ENCODE results near the gene NVL. TPM values are rescaled to one million over a fixed set of nuclear protein-coding genes. Genes with fewer than 3 reads are reported as not detected.
"Not testable (repeated sequence)": the region's sequence is repeated elsewhere in the genome, so short reads cannot be mapped to it uniquely, and the experiment has no call there.

The NVL gene
- total RNA-seq (2014; rRNA removed; shearing (Covaris generic)): 29.8 and 33.5 TPM in 2 replicates

DNA sequence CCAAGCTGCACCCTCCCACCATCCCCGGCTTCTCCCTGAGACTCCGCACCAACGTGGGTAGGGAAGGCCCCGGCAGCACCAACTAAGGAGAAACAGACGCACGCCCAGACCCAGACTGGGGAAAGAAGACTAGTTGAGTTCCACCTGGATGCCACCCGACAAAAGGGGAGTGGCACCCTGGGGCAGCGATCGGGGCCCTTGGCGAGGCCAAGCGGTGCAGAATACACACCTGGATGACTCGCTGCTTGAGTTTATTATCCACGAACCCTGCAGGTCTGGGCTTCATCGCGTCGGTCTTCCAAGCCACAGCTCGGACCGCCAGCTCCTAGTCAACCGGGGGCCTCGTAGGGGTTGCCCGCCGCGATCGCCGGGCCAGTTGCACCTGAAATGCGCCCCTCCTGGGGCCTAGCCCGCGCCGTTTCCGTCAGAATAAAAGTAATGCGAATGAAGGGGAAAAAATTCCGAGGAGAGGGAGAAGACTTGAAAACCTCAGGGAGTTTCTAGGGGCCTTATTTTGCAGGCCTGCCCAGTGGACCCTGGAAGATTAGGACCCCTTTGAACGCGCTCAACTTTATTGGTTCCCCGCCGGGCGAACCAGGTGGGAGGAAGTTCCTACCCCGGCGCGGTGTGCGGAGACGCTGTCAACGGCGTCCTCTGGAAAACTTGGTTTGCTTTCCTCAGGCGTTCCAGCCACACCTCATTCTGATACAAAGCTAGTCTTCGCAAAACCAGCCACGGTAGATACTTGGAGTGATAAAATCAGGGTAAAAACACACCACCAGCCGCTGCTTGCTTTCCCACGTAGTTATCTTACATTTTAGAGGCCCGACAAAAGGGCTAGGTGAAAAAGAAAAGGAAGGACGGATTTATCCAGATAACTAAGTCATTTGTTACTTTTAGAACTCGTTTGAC, at the start of gene NVL:
NVL (minus strand) TSS at position 331 of the 912 bp plus-strand sequence; CDS start at position 286, 45 bp downstream.
- peak; percentile 92 for DNase-seq (ENCODE audit: low read depth)

DNA sequence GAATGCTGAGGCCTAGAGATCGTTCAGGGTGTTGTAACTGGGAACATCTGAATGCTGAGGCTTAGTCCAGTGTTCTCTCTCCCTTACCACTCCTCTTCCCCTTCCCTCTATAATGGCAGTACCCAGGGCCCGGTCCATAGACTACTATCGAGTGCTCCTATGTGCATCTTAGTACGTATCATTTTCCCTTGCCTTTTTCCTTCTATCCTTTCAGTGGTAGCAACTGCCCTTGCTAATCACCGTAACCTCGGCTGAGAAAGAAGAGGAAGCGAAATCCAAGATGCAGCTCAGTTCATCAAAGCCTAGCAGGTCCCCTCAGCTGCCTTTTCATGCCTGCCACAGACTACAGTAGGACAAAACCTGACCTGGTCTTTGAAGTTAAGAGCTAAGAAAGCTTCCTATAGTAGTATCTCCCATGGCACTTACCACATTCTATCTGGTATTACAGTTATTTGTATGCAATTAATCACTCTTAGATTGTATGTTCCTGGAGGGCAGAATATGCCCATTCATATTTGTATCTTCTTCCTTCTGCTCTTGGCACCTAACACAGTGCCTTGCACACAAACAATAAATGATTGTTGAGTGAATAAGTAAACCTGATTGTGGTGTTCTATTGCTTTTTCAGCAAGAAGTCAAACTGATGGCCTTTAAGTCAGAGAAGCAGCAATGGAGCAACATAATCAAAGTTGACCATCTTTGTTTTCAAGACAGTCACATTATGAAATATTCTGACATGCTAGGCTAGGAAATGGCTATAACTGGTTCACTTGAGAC, 49.1 kb upstream of the NVL start:
- no peak for DNase-seq (ENCODE audit: low read depth)

DNA sequence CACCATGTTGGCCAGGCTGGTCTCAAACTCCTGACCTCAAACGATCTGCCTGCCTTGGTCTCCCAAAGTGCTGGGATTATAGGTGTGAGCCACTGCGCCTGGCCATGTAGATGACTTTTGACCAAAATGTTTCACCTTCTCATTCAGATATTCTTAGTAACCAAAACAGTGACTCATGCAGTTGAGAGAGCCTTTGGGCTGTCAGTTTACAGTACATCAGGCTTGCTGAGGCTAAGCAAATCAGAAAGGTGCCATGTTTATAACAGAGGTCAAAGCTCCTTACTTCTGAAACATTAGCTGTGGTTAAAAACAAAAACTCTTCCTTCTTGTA, 47.7 kb upstream of the NVL start:
- peak; percentile 93 for DNase-seq (ENCODE audit: low read depth)

DNA sequence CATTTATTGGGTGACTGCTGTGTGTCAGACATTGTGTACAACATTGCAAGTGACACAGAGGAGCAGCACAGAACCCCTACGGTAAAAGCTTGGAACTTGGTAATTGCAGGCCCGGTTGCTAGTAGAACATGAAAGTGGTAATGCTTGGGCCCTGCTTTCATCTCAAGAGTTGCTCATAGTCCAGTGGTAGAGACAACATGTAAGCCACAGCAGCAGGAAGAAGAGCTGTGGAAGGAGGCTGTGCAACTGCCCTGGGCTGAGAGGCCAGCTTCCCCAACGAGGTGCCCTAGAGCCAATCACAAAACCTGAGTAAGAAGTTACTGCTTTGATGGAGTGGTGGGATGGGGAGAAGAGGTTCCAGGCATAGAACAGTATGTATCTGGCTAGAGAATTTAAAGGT, 45.1 kb upstream of the NVL start:
- no peak for DNase-seq (ENCODE audit: low read depth)

DNA sequence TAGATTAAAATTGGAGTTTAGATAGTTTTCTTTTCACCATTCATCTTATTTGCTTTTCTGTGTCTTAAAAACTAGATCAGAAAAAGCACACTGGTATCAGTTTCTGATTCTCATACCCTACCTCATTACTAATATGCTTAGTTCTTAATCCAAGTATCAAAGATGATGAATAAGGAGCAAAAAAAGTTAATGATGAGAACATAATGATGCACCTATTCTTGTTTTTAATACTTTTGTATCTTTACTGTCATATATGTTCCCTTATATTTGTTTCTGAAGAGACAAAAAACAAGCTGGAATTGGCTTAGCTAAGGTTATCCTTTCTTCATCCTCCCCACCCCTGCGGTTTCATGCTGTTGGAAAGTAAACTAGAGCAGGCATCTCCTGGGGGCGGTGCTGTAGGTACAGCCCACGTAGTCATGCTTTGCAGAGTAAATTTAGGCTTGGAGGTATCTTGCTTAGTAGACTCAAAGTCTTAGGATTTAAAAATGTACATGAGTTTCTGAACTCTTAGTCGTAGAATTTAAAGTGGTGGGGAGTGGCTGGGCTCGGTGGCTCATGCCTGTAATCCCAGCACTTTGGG, 43.1 kb upstream of the NVL start:
- no peak for DNase-seq (ENCODE audit: low read depth)

DNA sequence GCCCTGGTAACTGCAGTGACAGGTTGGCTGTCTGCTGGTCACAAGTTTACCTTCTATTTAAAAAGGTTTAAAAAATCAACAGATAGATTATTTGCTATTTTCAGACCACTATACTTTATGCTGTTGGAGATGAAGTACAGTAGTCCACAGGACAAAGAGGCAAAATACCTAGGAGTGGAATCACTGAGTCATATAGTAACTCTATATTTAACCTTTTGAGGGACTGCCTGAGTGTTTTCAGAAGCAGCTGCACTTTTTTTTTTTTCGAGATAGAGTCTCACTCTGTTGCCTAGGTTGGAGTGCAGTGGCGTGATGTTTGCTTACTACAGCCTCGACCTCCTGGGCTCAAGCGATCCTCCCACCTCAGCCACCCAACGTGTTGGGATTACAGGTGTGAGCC, 38.4 kb upstream of the NVL start:
- no peak for DNase-seq (ENCODE audit: low read depth)

DNA sequence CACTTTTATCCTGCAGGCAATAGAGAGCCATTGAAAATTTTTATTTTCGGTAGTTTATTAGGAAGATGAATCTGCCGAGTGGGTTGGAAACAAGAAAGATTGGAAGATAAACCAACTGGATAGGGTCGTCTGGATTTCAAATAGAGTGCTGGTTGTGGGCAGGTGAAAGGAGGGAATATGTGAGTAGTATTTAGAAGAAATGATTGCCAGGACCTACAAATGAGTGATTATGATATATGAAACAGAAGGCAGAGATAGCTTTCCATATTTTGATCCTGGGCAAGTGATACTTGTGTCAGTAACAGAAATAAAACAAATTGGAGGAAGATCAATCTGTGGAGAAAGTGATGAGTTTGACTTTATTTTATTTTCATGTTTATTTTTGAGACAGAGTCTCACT, 29.2 kb upstream of the NVL start:
- DNase-seq (ENCODE audit: low read depth): no peak

DNA sequence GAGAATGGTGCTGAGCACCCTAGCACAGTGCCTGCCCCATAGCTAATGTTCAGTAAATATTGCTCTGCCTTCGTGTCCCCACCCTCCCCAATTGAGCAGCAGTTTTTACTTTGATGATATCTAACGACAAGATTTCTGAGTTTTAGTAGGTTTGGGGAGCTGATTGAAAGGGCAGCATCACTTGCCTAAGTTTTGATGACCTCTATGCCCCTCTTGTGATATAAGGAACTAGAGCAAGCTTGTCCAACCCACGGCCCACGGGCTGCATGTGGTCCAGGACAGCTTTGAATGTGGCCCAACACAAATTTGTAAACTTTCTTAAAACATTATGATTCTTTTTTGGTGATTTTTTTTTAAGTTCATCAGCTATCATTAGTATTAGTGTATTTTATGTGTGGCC, 28.3 kb upstream of the NVL start:
- DNase-seq (ENCODE audit: low read depth): no peak

DNA sequence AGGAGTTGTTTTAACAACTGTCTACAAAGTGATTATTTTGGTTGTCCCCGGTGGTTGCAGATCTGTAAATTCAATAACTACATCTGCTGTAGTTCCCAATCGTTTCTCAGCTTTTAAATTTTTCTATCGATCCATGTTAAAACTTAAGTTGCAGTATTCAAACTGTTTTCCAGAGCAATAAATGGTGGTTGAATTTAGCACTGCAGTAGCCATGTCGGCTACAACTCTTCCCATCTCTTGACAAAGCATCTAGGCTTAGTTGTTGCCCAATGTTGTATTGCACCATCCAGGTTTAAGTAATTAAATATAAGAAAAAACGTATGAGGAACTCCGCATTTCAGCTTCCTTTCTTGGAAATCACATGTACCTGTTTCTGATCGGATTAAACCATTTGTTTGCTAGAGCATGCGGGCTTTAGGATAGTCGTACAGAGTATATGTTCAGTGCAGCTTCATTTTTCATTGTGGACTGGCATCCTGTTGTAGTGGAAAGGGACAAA, 27.7 kb upstream of the NVL start:
- no peak for DNase-seq (ENCODE audit: low read depth)

DNA sequence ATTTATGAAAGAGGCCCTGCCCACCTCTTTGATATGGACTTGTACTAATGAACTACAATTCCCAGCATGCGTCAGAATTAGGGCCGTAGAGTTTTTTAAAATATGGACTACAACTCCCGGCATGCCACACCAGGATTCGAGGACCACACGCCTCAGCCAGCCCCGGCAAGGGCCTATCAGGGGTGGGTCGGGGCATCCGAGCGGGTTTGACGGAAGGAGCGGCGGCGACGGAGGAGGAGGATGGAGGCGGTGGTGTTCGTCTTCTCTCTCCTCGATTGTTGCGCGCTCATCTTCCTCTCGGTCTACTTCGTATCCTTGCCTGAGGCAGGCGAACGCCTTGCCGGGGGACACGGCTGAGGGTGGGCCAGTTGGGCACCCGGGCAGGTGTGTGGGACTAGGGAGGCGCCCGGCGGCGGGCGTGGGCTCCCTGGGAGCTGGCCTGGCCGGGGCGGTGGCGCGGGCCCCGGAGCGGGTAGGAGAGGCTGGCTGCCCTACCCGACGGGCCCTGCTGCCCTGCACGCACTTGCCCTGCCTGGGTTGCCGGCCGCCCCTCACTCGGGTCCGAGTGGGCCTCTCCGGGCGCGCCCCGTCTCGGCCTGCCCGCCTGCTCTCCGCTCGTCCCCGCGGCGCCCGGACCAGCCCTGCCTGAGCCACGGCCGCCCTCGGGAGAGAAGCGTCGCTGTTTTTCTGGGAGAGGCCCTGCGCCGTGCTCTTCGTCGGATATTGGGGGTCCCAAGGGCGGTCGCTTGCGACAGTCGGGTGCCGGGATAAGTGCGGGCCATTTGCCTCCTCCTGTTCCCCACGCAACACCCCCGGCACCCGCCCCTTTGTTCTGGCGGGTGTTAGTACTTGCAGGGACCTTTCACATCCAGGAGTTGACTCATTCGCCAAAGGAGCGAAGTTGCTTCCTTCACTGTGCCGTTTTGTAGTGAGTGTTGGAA, 27.0 kb upstream of the NVL start, which contains the start of gene CNIH4:
CNIH4 (plus strand) TSS at position 195 of the 941 bp plus-strand sequence; CDS start at position 241, 46 bp downstream.
- DNase-seq (ENCODE audit: low read depth): peak; percentile 97

DNA sequence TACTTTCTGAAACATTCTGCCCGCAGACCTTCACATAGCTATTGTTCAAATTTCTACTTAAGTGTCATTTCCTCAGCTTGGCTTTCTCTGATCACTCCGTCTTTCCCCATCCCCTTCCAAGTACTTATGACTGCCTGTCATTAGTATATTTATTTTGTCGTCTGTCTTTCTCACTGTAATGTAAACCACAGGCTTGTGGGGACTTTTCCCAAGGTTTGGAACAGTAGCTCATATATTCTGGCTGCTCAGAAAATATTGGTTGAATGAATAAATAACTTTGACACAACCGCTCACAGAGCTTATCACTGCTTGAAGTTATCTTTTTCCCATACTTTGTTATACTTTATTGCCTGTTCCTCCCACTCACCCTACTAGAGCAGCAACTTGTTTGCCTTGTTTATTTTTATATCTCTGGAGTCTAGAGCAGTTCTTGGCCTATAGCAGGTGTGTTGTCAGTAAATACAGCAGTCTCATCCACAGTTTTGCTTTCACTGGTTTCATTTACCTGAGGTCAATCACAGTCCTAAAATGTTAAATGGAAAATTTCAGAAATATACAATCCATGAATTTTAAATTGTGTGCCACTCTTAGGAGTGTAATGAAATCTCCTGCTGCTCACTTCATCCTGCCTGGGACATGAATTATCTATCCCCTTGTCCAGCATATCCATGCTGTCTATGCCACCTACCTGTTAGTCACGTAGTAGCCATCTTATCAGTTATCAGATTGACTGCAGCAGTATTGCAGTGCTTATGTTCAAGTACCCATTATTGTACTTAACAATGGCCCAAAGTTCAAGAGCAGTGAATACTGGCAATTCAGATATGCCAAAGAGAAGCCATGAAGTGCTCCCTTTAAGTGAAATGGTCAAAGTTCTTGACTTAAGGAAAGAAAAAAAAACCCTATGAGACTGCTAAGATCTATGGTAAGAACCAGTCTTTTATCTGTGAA, 24.3 kb upstream of the NVL start:
- DNase-seq (ENCODE audit: low read depth): no peak

DNA sequence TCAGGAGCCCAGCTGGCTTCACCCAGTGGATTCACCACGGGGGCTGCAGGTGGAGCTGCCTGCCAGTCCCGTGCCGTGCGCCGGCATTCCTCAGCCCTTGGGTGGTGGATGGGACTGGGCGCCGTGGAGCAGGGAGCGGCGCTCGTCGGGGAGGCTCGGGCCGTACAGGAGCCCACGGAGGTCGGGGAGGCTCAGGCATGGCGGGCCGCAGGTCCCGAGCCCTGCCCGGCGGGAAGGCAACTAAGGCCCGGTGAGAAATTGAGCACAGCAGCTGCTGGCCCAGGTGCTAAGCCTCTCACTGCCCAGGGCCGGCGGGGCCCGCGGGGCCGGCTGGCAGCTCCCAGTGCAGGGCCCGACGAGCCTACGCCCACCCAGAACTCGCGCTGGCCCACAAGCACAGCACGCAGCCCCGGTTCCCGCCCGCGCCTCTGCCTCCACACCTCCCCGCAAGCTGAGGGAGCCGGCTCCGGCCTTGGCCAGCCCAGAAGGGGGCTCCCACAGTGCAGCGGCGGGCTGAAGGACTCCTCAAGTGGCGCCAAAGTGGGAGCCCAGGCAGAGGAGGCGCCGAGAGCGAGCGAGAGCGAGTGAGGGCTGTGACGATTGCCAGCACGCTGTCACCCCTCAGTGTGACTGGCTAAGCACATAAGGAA, 22.6 kb upstream of the NVL start:
- not testable (repeated sequence) for DNase-seq (ENCODE audit: low read depth)

DNA sequence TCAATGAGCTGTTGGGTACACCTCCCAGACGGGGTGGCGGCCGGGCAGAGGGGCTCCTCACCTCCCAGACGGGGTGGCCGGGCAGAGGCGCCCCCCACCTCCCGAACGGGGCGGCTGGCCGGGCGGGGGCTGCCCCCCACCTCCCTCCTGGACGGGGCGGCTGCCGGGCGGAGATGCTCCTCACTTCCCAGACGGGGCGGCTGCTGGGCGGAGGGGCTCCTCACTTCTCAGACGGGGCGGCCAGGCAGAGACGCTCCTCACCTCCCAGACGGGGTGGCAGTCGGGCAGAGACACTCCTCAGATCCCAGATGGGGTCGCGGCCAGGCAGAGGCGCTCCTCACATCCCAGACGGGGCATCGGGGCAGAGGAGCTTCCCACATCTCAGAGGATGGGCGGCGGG, 19.7 kb upstream of the NVL start:
- DNase-seq (ENCODE audit: low read depth): not testable (repeated sequence)

DNA sequence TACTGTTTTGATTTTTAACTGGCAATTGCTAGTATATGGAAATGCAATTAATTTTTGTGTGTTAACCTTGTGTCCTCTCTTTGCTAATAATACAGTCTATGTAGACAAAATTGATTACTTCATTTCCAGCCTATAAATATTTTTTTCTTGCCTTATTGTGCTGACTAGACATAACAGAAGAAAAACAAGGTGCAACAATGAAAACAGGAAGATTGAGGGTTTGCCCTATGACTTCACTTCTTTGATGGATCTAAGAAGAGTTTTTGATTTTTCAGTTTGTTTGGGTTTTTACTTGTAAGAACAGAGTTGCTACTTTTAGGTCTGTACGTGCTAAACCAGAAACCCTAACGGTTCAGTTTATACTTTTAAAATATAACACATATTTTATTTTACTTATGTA, 18.2 kb upstream of the NVL start:
- no peak for DNase-seq (ENCODE audit: low read depth)

DNA sequence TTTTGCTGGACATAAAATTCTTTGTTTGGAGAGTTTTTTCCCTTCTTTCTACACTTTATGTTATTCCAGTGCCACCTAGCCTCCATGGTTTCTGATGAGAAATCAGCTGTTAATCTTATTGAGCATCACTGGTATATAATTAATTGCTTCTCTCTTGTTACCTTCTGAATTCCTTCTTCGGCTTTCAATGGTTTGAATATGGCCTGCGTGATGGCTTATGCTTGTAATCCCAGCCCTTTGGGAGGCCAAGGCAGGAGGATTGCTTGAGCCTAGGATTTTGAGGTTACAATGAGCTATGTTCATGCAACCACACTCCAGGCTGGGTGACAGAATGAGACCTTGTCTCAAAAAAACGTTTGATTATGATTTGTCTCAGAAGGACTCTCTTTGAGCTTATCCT, 13.7 kb upstream of the NVL start:
- DNase-seq (ENCODE audit: low read depth): peak; percentile 31

DNA sequence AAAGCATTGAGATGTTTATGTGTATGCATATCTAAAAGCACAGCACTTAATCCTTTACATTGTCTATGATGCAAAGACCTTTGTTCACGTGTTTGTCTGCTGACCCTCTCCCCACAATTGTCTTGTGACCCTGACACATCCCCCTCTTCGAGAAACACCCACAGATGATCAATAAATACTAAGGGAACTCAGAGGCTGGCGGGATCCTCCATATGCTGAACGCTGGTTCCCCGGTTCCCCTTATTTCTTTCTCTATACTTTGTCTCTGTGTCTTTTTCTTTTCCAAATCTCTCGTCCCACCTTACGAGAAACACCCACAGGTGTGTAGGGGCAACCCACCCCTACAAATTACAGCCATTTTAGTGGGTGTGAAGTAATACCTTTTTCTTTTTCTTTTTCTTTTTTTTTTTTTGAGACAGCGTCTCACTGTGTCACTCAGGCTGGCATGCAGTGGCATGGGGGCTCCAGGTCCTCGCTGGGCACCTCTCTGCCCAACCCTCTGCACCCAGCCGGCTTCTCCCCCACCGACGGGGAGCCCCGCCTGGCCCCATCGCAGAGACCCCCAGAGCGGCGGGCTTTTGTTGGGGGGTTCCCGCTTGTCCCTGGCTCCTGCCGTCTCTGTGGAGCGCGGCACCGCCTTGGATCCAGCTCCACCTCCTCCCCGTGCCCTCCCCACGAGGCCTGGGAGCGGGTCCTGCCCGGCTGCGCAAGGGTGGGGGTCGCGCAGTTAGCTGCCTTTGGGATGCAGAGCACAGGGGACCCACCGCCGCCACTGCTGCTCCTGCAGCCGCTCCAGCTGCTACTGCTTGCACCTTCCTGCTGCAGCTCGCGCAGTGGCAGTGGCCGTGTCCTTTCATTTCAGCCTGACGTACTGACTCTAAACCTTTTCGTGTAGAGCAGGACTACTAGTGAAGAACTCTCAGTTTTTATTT, 10.7 kb upstream of the NVL start:
- peak; percentile 23 for DNase-seq (ENCODE audit: low read depth)

DNA sequence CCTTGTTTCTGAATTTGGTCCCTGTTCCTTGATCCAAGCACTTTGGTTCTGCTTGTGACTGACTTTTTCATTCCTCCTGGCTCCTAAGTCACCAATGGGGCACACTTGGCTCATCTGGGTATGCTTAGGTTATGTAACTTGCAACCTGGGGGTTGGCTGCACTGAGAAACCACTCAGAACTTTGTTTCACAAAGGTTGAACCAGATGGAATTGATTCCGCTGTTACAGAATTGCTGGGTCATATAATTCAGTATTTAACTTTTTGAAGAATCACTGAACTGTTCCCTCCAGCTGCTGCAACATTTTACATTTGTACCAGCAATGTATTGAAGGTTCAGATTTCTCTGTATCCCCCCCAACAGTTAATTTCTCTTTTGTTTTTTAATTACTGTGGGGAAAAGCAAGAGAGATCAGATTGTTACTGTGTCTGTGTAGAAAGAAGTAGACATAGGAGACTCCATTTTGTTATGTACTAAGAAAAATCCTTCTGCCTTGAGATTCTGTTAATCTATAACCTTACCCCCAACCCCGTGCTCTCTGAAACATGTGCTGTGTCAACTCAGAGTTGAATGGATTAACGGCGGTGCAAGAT, 9.6 kb upstream of the NVL start:
- no peak for DNase-seq (ENCODE audit: low read depth)

All from M059J (cell line).